Myocyte (in vitro differentiated cells): Measurements from ENCODE around the gene VANGL2. TPM values are rescaled to one million over a fixed set of nuclear protein-coding genes. Genes with fewer than 3 reads are reported as not detected.

ENCODE experiments used
- DNase-seq: peaks from one replicate; pipeline ENCODE4 v3.0.0-alpha.2; 2012; ENCODE audit warnings: low read depth
- polyA plus RNA-seq: library from polyadenylated mRNA; unstranded; fragments of >200 nt; gene quantifications from one replicate; pipeline ENCODE4 v1.2.1, GENCODE V29; 2012; ENCODE audit warnings: missing spikeins
- total RNA-seq: library from RNA; depleted of rRNA; stranded (reverse); fragments of >200 nt; gene quantifications from 2 replicates; pipeline ENCODE4 v1.2.3, GENCODE V29; 2014

VANGL2 gene
- total RNA-seq: 0.05 and 0.21 TPM in 2 replicates
- polyA plus RNA-seq: 0.79 TPM

GRCh38 chr1:160400223-160400645, at the start of gene VANGL2:
Gene VANGL2 (plus strand): TSS chr1:160400564. CDS start chr1:160415838, 15,274 bp downstream.
- peak; percentile 41 for DNase-seq

DNA sequence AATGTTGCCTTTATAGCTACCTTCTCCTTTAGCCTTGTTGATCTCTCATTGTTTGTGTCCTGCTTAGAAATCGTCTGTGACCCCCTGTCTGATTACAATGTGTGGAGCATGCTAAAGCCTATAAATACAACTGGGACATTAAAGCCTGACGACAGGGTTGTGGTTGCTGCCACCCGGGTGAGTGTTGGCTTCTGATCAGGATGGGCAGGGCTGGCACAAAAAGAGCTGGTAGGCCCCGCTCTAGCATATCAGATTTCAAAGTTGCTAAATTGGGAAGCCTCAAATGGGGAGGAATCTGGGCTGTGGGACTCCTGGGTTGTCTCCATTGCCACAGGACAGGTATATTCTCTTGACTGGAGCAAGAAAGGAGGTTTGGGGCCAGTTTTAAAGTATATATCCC, 48.7 kb upstream of the VANGL2 start:
- peak; percentile 89 for DNase-seq

DNA sequence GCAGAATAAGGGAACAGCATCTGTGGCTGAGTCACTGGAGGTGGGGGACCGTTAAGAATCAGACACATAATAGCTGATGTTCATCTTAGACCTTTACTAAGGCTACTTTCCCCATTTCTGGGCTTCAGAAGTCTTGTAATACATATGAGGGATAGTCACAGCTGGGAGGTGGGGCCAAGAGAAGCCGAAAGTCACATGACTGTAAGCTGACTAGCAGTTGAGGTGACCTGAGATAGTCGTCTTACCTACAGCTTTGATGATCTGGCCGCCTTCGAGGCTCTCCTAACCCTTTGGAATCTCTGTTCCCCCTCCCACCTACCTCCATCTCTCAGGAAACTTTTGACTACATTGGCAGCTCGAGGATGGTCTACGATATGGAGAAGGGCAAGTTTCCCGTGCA, 47.8 kb upstream of the VANGL2 start:
- DNase-seq: no peak

DNA sequence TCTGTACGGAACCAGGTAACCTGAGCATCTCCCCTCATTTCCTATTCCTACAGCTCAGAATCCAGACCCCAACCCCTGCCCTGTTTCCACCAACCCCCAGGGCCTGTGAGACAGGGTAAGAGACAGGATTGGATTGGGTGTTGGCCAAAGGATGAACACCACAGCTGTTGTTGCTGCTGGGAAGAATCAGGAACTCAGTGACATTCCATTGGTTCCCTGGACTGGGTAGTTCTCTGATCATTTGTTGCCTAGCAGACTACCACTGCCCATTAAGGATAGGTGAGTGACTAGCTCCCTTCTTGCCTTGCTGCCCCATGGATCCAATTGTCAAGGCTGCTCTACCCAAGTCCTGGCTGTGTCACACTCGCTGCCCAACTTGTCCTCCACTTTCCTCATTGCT, 47.1 kb upstream of the VANGL2 start:
- DNase-seq: peak; percentile 91

DNA sequence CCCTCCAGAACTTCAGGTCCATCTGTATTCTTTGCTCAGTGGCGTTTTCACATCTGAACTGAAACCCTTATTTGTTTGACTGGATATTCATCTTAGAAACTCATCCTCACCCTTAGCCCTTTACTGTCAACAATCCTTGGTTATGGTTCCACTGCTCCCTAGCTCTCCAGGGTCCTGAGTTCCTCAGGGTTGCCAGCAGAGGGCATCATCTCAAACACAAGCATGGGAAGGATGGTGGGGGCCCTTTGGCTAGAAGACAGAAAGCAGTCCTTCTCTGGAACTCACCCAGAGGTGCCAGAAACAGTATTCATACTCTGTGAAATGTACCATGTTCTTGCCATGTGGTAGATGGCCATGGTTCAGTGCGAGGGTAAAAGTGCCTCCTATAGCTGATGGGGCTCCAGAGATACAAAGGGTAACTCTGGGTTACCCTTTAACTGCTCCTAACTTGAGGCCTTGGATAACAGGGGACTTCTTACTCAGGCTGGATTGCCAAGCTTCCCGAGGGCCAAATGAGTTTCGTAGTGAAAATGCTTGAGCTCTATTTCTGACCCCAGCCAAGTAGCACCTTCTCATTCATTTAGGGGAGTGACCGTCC, 45.9 kb upstream of the VANGL2 start:
- peak; percentile 21 for DNase-seq

DNA sequence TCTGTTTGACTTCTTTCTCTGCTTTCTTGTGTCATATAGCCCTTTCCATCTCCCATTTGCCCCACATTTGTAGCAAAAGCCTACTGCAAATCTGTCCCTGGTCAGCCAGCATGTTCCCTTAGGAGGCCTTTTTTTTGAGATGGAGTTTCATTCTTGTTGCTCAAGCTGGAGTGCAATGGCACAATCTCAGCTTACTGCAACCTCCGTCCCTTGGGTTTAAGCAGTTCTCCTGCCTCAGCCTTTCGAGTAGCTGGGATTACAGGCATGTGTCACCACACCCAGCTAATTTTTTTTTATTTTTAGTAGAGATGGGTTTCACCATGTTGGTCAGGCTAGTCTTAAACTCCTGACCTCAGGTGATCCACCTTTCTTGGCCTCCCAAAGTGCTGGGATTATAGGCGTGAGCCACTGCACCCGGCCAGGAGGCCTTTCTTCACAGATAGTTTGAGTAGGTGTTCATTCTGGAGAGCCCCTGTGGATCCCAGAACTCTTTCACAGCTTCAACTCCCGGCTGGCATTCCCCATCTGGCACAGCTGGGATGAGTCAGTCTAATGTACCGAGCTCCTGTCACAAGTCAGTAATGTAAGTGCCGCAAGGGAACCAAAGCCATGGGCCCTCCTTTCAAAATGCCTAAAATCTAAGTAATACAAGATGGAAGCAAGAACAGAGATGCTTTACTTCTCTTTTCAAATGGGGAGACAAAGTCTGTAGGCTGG, 42.9 kb upstream of the VANGL2 start:
- peak; percentile 5 for DNase-seq

DNA sequence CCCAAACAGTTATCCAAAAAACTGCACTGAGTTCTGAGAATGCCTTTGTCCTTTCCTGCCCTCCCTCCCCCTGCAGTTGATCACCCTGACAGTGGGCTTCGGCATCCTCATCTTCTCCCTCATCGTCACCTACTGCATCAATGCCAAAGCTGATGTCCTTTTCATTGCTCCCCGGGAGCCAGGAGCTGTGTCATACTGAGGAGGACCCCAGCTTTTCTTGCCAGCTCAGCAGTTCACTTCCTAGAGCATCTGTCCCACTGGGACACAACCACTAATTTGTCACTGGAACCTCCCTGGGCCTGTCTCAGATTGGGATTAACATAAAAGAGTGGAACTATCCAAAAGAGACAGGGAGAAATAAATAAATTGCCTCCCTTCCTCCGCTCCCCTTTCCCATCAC, 42.3 kb upstream of the VANGL2 start:
- DNase-seq: no peak

DNA sequence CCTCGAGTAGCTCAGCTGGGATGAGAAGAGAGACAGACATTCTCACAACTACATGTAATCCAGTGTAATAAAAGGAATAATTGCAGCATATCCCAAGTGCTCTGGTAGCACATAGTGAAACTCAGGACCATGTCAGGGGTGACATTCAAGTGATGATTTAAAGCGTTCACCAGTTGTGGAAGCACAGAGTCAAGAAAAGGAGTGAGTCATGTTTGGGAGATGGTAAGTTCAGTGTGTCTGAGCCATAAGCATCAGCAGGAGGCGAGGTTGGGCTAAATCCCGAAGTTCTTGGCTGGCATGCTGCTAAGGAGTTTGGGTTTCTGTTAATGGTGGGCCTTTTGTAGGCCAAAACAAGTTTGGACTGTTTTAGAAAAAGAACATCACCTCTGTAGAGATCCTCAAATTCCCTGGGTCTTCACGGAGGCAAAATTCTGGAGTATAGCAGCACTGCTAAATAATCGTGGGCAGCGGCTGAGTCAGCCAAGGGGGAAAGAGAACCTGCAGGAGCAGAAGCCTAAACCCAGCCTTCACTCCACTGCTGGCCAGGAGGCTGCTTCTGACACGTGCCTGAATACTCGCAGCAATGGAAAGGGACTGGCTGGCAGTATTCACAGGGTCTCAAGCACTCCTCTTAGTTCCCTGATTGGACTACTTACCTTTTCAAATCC, 40.7 kb upstream of the VANGL2 start:
- DNase-seq: peak; percentile 34

GRCh38 chr1:160360227-160360695, 40.1 kb upstream of the VANGL2 start:
- no peak for DNase-seq

GRCh38 chr1:160361199-160361598, 39.2 kb upstream of the VANGL2 start:
- DNase-seq: no peak

- no peak for DNase-seq
These were observed 38.6 kb upstream of the VANGL2 start for GRCh38 chr1:160361814-160362167.

DNA sequence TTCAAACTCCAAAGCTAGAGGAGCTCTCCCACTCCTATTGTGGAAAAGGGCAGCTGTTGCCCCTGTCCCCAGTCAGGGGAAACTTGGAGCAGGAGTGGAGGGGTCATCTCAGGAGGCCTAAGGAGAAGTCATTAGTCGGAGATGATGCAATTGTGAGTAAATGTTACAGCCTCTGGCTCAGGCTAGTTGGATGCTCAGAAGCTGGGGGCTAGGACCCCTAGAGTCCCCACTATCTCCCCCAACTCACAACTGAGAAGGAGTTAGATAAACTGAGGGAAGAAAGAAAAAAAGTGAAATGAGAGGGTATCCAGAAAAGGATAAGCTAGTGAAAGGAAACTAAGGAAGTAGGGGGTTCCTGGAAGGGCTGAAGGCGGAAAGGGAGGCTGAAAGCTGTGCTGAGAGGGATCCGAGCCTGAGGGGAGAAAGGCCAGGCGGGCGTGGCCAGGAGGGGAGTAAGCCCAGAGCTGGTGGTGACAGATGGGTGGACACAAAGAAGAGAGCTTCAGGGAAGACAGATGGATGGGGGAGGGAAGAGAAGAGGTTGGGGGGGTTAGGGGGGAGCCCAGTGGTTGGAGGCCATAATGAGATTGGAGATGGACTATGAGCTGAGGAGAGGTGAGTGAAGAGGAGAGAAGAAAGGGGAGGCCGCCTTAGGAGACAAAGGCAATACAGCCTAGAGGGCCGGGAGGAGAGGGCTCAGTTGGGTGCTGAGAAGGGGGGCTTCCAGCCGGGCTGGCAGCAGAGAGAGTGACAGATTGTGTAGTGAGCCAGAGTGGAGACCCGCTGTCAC, 38.0 kb upstream of the VANGL2 start:
- peak; percentile 4 for DNase-seq

DNA sequence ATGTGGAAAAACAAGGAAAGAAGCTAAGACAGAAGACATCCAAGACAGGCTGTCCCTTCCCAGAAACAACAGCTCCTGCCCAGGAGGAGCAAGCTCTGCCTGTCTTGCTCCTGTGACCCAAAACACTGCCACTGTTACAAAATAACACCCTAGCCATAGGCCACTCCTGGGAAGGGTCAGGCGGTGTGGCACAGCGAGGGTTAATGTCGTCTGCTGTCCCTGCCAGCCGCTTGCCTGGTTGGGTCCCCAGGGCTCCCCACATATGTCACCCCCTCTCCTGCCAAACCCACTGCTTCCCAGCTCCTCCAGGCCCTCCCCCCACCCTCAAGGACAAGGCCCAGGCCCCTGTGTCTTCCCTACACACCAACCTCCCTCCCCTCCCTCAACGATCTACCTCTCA, 37.4 kb upstream of the VANGL2 start:
- no peak for DNase-seq

- no peak for DNase-seq
These were observed 36.2 kb upstream of the VANGL2 start for GRCh38 chr1:160363951-160364735.

- DNase-seq: no peak
These were observed 35.0 kb upstream of the VANGL2 start for GRCh38 chr1:160365325-160365724.

DNA sequence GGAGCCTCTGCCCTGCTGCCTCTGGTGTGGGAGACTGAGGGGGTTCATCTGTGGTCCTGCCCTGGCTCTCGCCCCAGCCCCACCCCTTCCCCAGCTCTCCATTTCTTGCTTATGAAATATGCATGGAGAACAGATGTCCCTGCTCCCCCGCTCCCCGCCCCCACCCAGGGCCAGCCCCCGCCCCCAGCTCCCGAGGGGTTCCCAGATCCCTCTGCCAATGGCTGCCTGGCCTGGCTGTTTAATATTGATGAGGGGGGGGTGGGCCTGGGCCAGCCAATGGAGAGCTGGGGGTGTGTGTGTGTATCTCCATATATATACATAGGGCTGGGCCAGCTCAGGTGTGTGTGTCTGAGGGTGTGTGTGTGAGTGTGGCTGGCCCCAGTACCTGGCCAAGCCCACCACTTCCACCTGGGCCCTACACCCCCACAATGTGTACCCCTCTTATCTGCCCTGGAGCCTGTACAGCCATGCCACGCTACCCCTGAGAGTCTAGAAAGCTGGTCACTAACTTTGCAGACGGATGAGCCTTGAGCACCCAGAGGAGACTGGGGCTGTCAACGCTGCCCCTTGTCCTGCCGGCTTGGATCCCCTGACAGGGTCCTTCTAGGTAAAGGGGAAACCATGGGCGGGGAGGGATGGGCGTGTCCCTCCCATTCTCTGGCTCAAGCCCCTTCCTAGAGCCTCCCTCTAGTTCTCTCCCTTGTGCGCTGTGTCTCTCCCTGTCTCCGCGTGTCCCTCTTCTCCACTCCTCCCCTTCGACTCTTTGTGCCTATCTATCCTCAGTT, 33.4 kb upstream of the VANGL2 start, which contains the start of gene NHLH1:
Gene NHLH1 (plus strand): TSS at position 341 of the 785 bp plus-strand sequence. CDS start 3,661 bp downstream, outside the sequence.
- DNase-seq: no peak

- DNase-seq: no peak
These were observed 32.9 kb upstream of the VANGL2 start for GRCh38 chr1:160367516-160367900.

DNA sequence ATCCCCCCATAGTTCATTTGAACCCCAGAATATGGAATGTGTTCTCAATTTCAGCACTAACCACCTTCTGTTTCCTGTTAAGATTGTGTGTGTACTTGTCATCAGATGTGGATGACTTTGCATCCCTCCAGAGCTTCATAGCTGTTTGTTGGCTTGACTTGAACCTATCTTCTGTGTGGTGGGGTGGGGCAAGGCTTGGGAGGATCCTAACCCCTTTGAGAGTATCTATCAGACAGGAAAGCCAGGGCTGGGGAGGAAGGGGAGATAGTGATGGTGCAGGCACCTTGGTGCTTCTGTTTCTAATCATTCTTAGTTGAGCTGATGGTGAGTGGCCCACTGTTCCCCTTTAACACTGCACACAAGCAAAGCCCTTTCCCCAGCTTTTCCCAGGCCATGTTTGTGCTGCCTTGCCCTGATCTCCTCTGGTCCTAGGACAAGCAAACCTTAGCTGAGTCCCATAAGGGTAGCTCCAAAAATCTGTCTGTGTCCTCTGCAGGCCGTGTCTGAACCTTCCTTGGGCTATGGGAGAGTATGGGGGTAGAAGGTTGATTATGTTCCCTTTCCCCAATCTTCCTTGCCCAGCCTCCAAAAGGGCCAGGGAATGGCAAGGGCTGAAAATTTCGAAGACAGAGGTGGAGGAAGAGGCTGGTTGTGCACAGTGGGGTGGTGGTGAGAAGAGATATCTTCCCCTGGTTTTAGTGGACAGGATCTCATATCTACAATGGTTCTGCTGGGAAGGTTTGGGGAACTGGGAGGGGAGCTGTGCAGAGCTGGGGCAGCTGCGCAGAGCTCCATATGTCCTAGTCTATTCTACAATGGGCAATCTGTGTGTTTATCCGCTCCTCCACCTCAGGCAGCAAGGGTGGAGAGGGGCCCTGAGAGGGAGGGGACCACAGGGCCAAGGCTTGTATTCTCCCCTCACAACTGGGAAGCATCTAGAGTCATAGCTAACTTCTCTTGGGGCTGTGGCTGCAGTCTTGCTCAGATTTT, 32.1 kb upstream of the VANGL2 start:
- DNase-seq: no peak

DNA sequence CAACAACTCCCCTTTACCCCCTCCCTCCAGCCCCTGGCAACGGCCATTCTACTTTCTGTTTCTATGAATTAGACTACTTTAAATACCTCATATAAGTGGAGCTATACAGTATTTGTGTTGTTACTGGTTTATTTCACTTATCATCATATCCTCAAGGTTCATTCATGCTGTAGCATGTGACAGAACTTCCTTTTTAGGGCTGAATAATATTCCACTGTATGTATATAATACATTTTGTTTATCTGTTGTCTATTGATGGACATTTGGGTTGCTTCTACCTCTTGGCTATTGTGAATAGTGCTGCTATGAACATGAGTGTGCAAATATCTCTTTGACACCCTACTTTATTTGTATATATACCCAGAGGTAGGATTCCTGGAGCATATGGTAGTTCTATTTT, 31.3 kb upstream of the VANGL2 start:
- no peak for DNase-seq
